GM10847 (cell line): Measurements from ENCODE around the gene ADGRV1.

Experiments
- POLR2A ChIP-seq: IDR thresholded peaks from 2 replicates; pipeline ENCODE4 v1.6.1; 2011; ENCODE audit not compliant: insufficient read length; ENCODE audit errors: extremely low read depth

The ADGRV1 gene

GRCh38 chr5:91133183-91133582 lies 574.6 kb downstream of the ADGRV1 start:
- TF ChIP-seq POLR2A: no peak

- no peak for TF ChIP-seq POLR2A
Measured at GRCh38 chr5:91135475-91136248, 577.1 kb downstream of the ADGRV1 start.

- no peak for TF ChIP-seq POLR2A
Measured at GRCh38 chr5:91136271-91136670, 577.7 kb downstream of the ADGRV1 start.

GRCh38 chr5:91137647-91138046 lies 579.0 kb downstream of the ADGRV1 start:
- no peak for TF ChIP-seq POLR2A

GRCh38 chr5:91139572-91140200 lies 581.1 kb downstream of the ADGRV1 start:
- no peak for TF ChIP-seq POLR2A

GRCh38 chr5:91140657-91141056 lies 582.1 kb downstream of the ADGRV1 start:
- TF ChIP-seq POLR2A: no peak

GRCh38 chr5:91141642-91142041 lies 583.0 kb downstream of the ADGRV1 start:
- TF ChIP-seq POLR2A: no peak

GRCh38 chr5:91142386-91142785 lies 583.8 kb downstream of the ADGRV1 start:
- TF ChIP-seq POLR2A: no peak

- TF ChIP-seq POLR2A: no peak
Measured at GRCh38 chr5:91142819-91143218, 584.2 kb downstream of the ADGRV1 start.

GRCh38 chr5:91143840-91144239 lies 585.2 kb downstream of the ADGRV1 start:
- TF ChIP-seq POLR2A: no peak

GRCh38 chr5:91144491-91145332 lies 586.1 kb downstream of the ADGRV1 start:
- TF ChIP-seq POLR2A: no peak

- TF ChIP-seq POLR2A: no peak
Measured at GRCh38 chr5:91145333-91145620, 586.7 kb downstream of the ADGRV1 start.

GRCh38 chr5:91146230-91146629 lies 587.6 kb downstream of the ADGRV1 start:
- no peak for TF ChIP-seq POLR2A

GRCh38 chr5:91146905-91147600 lies 588.5 kb downstream of the ADGRV1 start:
- TF ChIP-seq POLR2A: no peak

GRCh38 chr5:91150234-91150633 lies 591.6 kb downstream of the ADGRV1 start:
- no peak for TF ChIP-seq POLR2A

- no peak for TF ChIP-seq POLR2A
Measured at GRCh38 chr5:91150636-91151035, 592.0 kb downstream of the ADGRV1 start.

- no peak for TF ChIP-seq POLR2A
Measured at GRCh38 chr5:91151947-91152346, 593.4 kb downstream of the ADGRV1 start.
